NCI-H1105 treated with DMSO at 0.1 percent for 48 hours (cell line): ENCODE data around the gene BRI3BP.
"Not testable (repeated sequence)": the region's sequence is repeated elsewhere in the genome, so short reads cannot be mapped to it uniquely, and the experiment has no call there.

Experiments
- DNase-seq: peaks from one replicate; lab custom pipeline; 2025; lab: John Stamatoyannopoulos, UW

Gene BRI3BP

GRCh38 chr12:124972211-124972610 lies 21.2 kb upstream of the BRI3BP start:
- no peak for DNase-seq

GRCh38 chr12:124975276-124975675 lies 18.2 kb upstream of the BRI3BP start:
- no peak for DNase-seq

- DNase-seq: no peak
Observed at GRCh38 chr12:124976999-124977398, 16.4 kb upstream of the BRI3BP start.

GRCh38 chr12:124979568-124979967 lies 13.9 kb upstream of the BRI3BP start:
- no peak for DNase-seq

- DNase-seq: no peak
Observed at GRCh38 chr12:124980098-124980892, 13.2 kb upstream of the BRI3BP start.

- DNase-seq: not testable (repeated sequence)
Observed at GRCh38 chr12:124986876-124987275, 6.6 kb upstream of the BRI3BP start.

- DNase-seq: peak; percentile 97
Observed at GRCh38 chr12:124992874-124993625, 395 bp upstream of the BRI3BP start.

GRCh38 chr12:124994437-124994975 lies 1.1 kb downstream of the BRI3BP start:
- no peak for DNase-seq

GRCh38 chr12:124995200-124995961 lies 1.9 kb downstream of the BRI3BP start:
- no peak for DNase-seq

- DNase-seq: no peak
Observed at GRCh38 chr12:124998705-124999104, 5.3 kb downstream of the BRI3BP start.

GRCh38 chr12:125001636-125002035 lies 8.2 kb downstream of the BRI3BP start:
- no peak for DNase-seq

- no peak for DNase-seq
Observed at GRCh38 chr12:125003021-125003420, 9.6 kb downstream of the BRI3BP start.

GRCh38 chr12:125004621-125005020 lies 11.2 kb downstream of the BRI3BP start:
- DNase-seq: no peak

GRCh38 chr12:125005652-125006051 lies 12.2 kb downstream of the BRI3BP start:
- no peak for DNase-seq

GRCh38 chr12:125006365-125006764 lies 12.9 kb downstream of the BRI3BP start:
- no peak for DNase-seq

GRCh38 chr12:125013816-125014442 lies 20.5 kb downstream of the BRI3BP start:
- no peak for DNase-seq

- no peak for DNase-seq
Observed at GRCh38 chr12:125014526-125014925, 21.1 kb downstream of the BRI3BP start.

- peak; percentile 56 for DNase-seq
Observed at GRCh38 chr12:125015680-125016310, 22.4 kb downstream of the BRI3BP start.

GRCh38 chr12:125017801-125018200 lies 24.4 kb downstream of the BRI3BP start:
- no peak for DNase-seq

GRCh38 chr12:125018356-125018755 lies 24.9 kb downstream of the BRI3BP start:
- DNase-seq: no peak

GRCh38 chr12:125021096-125021495 lies 27.7 kb downstream of the BRI3BP start:
- DNase-seq: no peak
